Measurements from ENCODE around the gene USP49. TPM values are rescaled to one million over a fixed set of nuclear protein-coding genes. Genes with fewer than 3 reads are reported as not detected.

USP49 gene
- total RNA-seq, 4 donors from 2014 or later = 6.5 to 13.8 (median 8.8) TPM

DNA sequence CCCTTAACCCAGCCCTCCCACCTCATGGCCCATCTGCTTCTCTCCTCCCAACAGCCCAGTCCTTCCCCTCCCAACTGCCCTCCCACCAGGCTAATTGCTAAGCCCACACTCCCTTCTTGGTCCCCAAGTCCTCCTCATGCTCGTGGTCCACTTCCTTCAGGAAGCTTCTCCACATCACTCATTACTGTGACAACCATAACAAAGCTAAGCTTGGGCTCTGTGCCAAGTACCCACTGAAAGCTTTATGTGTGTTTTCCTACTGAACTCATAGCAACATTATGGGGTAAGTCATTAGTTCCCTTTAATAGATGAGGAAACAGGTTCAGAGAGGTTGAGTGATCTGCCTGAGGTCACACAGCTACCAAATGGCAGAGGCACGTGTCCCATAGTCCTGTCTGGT lies 131.7 kb downstream of the USP49 start:
- peaks cover 0 to 9% (median 0%) of the 10 kb centered on the region in 4 donors for H3K4me1 ChIP-seq
- H3K9me3 ChIP-seq = no peaks in the 10 kb centered on the region
- H3K27ac ChIP-seq = no peak overlapping the region
- H3K36me3 ChIP-seq = peaks cover 0 to 3% (median 0%) of the 10 kb centered on the region in 3 donors
- 8 to 18% methylated on average over 2 of the region's 2 CpGs for WGBS, 2 donors
- H3K27me3 ChIP-seq = no peaks in the 10 kb centered on the region
- no peak overlapping the region for H3K4me3 ChIP-seq
- DNase-seq (ENCODE audit: low spot score in 2 of 2) = no peak
- TF ChIP-seq EP300 (IDR thresholded peaks at IDR 0.05) (no peak), CTCF (IDR thresholded peaks at IDR 0.05) (no peak), POLR2A (IDR thresholded peaks at IDR 0.05) (no peak)

- H3K27me3 ChIP-seq = no peaks in the 10 kb centered on the region
- H3K27ac ChIP-seq = no peak overlapping the region
- no peaks in the 10 kb centered on the region for H3K4me1 ChIP-seq
- H3K36me3 ChIP-seq = no peaks in the 10 kb centered on the region
- WGBS, 2 donors = 74 to 88% methylated on average over 2 of the region's 2 CpGs
- no peaks in the 10 kb centered on the region for H3K9me3 ChIP-seq
- no peak for DNase-seq (ENCODE audit: low spot score in 2 of 2)
- no peak overlapping the region for H3K4me3 ChIP-seq
- TF ChIP-seq POLR2A (IDR thresholded peaks at IDR 0.05) = no peak
- no peak for TF ChIP-seq CTCF (IDR thresholded peaks at IDR 0.05)
- no peak for TF ChIP-seq EP300 (IDR thresholded peaks at IDR 0.05)
Measured at GRCh38 chr6:41759905-41760579, 135.1 kb downstream of the USP49 start.

GRCh38 chr6:41759106-41759904 lies 135.9 kb downstream of the USP49 start:
- Histone ChIP-seq H3K27me3 (no peaks in the 10 kb centered on the region), H3K27ac (no peak overlapping the region), H3K36me3 (no peaks in the 10 kb centered on the region), H3K4me3 (no peak overlapping the region), H3K4me1 (no peaks in the 10 kb centered on the region), H3K9me3 (no peaks in the 10 kb centered on the region)
- WGBS, 2 donors = 86 to 89% methylated on average over 10 to 12 of the region's 13 CpGs
- TF ChIP-seq EP300 (IDR thresholded peaks at IDR 0.05) = no peak
- TF ChIP-seq POLR2A (IDR thresholded peaks at IDR 0.05) = no peak
- no peak for TF ChIP-seq CTCF (IDR thresholded peaks at IDR 0.05)
- no peak for DNase-seq (ENCODE audit: low spot score in 2 of 2)

DNA sequence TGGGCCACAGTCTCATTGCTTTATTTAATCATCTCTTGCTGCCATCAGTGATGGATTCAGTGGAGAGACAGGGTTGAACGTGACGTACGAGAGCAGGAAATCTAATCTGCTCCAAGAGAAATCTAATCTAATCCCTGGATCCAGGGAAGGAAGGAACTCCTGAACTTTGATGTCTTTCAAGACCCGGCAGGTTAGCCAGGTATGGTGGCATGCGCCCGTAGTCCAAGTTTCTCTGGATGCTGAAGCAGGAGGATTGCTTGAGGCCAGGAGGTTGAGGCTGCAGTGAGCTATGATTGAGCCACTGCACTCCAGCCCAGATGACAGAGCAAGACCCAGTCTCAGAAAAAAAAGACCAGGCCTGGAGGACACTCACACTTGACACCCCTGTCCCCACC lies 136.5 kb downstream of the USP49 start:
- no peak for DNase-seq (ENCODE audit: low spot score in 2 of 2)
- Histone ChIP-seq H3K27me3 (no peaks in the 10 kb centered on the region), H3K36me3 (no peaks in the 10 kb centered on the region), H3K4me3 (no peak overlapping the region), H3K4me1 (no peaks in the 10 kb centered on the region), H3K9me3 (no peaks in the 10 kb centered on the region), H3K27ac (no peak overlapping the region)
- 83 to 94% methylated on average over 6 of the region's 6 CpGs for WGBS, 2 donors
- no peak for TF ChIP-seq CTCF (IDR thresholded peaks at IDR 0.05)
- TF ChIP-seq EP300 (IDR thresholded peaks at IDR 0.05) = no peak
- TF ChIP-seq POLR2A (IDR thresholded peaks at IDR 0.05) = no peak
